Cerebellar nuclear complex (tissue), 1 donor: ENCODE measurements around the gene NDUFS5.
"Not testable (repeated sequence)": the region's sequence is repeated elsewhere in the genome, so short reads cannot be mapped to it uniquely, and the experiment has no call there.

Experiments used
- DNase-seq, 2 experiments: peaks; one replicate each; lab custom pipeline; 2025; lab: John Stamatoyannopoulos, UW

NDUFS5 gene

DNA sequence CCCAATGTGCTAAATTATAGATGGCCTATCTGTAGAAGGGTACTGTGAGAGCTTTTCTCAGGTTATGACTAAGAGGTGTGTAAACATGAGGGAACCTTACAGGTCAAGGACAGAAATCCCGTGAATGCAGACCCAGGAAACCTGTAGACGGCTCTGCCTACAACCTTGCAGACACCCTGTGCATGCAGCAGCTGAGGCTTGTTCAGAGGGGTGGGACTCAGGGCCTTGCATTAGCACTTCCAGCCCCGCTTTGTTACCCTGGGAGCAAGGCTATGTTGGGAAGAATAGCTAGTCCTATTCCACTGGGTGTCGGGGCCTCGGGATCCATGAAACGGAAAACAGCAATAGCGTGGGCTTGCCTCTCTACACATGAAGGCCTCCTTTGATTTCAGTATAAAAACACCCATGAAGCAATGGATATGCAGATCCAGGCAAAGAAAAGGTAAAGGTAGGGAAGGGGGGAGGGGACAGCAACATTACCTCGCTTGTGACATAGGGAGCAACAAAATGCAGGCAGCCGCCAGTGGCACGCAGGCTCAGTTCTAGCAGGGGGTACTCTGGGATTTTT lies 9.5 kb upstream of the NDUFS5 start:
- DNase-seq, result no peak

DNA sequence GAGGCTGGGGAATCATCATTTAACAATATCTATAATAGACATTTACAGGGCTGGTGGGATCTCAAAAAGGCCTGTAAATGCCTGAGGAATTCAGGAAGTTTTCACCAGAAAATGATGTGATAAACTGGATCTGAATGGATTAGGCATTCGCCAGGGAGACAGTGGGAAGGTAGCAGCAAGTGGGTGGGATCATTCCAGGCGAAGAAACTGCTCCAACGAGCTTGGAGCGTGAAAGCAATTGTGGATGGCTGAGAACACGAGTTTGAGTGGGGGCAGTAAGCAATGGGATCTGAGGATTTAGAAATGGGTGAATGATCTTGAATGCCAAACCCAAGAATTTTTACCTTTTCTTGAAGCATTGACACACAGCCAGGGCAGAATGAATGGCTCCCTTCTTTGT lies 8.9 kb upstream of the NDUFS5 start:
- no peak for DNase-seq

DNA sequence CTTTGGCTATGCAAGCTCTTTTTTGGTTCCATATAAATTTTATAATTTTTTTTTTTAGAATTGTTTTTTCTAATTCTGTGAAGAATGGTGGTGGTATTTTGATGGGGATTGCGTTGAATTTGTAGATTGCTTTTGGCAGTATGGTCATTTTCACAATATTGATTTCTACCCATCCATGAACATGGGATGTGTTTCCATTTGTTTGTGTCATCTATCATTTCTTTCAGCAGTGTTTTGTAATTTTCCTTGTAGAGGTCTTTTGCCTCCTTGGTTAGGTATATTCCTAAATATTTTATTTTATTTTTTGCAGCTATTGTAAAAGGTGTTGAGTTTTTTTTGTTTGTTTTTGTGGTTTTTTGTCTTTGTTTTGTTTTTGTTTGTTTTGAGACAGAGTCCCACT lies 5.7 kb upstream of the NDUFS5 start:
- DNase-seq, result not testable (repeated sequence)

DNA sequence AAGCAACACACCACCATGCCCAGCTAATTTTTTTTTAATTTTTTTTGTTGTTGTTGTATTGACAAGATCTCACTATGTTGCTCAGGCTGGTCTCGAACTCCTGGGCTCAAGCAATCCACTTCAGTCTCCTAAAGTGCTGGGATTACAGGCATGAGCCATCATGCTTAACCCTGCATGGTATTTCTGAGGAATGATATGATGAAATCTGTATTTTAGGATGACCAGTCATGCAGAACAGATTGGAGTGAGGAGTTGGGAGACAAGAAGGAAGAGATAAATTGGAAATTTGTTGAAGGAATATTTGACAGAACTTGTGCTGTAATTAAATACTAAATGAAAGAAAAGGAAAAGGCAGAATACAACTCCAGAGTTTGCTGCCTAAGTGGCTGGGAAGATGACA lies 4.7 kb upstream of the NDUFS5 start:
- DNase-seq, result no peak

DNA sequence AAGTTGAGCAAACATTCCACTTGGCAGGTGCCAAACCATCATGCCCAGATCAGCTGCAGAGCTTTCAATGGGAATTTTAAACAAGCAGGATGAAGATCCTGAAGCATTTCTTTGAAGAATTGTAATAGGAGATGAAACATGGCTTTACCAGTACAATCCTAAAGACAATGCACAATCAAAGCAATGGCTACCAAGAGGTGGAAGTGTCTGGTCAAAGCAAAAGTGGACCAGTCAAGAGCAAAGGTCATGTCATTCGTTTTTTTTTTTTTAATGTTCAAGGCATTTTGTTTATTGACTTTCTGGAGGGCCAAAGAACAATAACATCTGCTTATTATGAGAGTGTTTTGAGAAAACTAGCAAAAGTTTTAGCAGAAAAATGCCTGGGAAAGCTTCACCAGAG lies 3.0 kb upstream of the NDUFS5 start:
- DNase-seq, result no peak

DNA sequence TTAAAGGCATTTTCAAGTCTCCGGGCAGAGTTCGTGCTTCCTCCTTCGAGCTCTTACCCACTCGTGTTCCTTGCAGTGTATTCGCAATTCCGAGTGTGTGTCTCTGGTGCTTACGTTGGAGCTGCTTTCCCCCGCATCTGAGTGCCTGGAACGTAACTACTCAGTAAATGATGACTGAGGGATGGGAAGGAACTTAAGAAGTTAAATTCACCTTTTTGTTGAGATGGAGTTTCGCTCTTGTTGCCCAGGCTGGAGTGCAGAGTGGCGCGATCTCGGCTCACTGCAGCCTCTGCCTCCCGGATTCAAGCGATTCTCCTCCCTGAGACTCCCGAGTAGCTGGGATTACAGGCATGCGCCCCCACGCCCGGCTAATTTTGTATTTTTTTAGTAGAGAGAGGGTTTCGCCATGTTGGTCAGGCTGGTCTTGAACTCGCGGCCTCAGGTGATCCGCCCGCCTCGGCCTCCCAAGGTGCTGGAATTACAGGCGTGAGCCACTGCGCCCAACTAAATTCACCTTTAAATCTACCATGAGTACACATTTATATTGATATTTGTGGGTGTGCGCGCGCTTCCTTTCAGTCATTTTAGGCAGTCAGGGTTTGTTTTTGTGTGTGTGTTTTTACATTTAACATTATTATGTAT lies 837 bp downstream of the NDUFS5 start:
- no peak for DNase-seq

DNA sequence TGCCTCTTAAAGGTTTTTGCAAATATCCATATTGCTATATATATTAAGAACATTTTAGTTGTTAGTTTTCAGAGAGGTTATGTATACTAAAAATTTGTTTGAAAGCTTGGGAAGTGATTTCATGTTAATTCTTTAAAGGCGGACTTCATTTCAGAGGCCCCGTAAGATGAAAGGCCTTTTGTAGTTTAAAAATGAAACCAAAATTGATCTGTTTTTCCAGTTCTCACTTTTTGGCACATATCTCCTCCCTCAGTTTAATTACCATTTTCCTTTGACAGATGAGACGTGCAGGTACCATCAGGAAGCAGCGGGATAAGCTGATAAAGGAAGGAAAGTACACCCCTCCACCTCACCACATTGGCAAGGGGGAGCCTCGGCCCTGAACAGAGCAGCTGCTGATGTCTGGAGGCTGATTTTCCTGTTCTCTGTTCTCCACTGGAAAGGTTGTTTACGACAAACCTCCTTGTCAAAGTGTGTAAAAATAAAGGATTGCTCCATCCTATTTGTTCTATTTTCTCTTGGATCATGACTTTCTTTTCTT lies 8.0 kb downstream of the NDUFS5 start:
- DNase-seq, result no peak

DNA sequence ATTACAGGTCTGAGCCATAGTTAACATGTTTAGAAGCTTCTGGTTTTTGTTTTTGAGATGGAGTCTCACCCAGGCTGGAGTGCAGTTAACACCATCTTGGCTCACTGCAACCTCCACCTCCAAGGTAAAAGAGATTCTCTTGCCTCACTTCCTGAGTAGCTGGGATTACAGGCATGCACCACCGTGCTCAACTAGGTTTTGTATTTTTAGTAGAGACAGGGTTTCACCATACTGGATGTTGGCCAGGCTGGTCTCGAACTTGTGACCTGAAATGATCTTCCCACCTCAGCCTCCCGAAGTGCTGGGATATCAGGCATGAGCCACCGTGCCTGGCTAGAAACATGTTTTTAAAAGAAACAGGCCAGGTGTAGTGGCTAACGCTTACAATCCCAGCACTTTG lies 10.5 kb downstream of the NDUFS5 start:
- DNase-seq, result no peak

DNA sequence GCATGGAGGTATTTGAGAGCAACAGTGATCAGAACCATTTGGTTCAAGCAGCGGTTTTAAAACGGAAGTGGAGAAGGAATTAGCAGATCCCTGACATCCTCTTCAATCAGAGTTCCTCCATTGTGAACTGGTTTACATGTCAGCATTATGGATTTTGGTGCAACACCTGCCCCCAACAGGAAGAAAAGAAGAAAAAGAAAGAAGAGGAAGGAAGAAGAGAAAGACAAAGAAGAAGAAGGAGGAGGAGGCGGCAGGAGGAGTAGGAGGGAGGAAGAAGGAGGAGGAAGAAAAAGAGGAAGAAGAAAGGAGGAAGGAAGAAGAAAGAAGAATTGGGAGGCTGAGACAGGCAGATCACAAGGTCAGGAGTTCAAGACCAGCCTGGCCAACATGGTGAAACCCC lies 17.4 kb downstream of the NDUFS5 start:
- DNase-seq, result no peak

DNA sequence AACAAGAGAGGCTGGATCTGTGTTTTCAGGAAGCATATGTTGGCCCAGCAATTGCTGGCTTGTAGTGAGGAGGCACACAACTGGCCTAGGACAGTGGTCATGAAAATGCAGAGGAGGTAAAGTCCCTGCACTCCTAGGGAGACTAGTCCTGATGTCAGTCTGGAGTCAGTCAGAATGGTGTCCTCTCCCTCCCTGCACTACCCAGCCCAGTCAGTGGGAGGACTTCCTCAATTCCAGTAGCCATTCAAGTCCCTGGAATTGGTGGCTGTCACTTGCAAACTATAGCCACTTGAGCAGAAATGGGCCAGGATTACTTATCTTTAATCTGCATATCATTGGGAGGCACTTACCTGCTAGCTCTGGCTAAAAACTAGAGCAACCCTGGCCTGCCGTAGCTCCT lies 18.6 kb downstream of the NDUFS5 start:
- DNase-seq, result no peak

DNA sequence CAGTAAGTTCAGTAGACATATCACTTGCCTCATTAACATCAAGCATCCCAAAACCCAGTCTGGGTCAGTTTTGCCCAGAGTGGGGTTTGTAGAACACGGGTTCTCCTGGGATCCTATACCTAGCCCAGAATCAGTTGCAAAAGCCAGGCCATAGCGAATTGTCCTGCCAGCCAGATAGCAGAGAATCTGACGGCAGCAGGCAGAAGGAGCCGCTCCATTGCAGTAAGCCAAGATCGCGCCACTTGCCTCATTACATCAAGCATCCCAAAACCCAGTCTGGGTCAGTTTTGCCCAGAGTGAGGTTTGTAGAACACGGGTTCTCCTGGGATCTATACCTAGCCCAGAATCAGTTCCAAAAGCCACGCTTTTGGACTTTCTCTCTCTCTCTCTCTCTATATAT lies 19.1 kb downstream of the NDUFS5 start:
- no peak for DNase-seq

DNA sequence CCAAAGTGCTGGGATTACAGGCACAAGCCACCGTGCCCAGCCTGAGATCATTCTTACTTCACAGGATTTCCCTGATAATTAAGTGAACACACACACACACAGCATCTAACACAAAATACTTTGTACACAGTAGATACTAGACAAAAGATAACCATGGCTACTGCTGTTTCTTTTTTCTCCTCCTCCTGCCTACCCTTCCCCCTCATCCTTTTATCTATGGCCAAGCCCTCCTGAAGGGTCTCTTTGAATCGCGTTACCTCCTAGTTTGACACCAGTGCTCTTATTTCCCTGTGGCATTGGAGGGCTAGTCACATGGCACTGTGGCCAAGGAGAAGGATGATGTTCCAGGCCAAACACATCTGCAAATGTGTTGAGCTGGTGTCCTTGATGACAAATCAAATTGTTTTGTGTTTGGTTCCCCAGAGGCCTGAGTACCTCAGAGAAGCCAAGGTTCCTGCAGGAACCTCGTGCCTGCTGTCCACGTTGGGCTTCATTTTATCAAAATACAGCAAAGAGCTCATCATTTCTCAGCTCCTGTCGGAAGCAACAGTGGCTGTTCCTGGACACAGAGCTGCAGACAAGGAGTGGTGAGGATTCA lies 20.6 kb downstream of the NDUFS5 start:
- no peak for DNase-seq

DNA sequence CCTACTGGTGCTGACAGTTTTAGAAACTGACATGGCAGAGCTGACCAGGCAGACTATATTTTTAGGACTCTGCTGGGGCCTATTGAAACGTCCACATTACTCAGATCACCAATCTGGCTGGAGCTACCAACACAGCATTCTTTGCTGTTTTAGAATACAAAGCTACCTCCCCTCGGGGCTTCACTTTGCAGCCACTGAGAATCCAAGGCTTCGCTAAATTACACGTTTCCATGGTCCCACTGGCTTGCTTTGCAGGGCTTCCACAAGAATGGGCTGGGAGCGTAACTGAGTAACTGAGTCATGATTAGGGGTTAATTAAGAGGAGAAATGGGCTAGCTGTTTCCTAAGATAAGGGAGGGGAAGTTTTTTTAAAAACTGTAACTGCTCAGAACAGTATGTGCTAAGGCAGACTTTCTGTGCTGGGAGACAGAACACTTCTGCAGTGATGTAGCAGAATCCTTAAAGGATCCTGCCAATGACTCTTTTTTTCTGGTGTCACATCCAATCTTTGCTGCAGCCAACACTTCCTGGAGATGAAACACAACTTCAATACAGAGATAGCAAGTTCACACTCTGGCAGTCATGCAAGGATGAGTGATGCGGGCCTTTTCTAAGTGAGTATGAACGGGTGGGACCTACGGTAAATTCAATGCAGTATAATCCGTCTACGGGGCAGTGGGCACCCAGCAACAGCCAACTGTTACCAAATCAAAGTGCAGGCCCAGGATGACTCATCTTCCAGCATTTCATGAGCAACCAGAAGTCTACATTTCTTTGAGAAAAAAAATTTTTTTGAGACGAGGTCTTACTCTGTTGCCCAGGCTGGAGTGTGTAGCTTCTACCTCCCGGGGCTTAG lies 21.5 kb downstream of the NDUFS5 start:
- DNase-seq, result no peak

DNA sequence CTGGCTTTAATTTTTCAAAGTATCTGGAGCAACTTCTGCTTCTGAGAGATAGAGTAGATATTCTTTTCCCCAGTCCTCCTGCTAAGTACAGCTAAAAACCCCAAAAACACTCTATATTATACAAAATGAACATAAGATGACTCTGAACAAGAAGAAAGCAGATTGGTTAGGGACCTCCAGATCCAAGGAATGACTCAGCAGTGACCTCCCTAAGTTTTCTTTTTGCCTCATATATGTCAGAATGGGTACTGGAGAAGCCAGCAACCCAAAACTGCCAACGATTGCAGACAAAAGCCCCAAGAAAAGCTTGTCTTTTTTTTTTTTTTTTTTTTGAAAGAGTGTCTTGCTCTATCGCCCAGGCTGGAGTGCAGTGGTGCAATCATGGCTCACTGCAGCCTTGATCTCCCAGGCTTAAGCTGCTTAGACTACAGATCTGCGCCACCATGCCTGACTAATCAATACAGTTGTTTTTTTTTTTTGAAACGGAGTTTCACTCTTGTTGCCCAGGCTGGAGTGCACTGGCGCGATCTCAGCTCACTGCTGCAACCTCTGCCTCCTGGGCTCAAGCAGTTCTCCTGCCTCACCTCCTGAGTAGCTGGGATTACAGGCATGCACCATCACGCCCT lies 22.7 kb downstream of the NDUFS5 start:
- no peak for DNase-seq

DNA sequence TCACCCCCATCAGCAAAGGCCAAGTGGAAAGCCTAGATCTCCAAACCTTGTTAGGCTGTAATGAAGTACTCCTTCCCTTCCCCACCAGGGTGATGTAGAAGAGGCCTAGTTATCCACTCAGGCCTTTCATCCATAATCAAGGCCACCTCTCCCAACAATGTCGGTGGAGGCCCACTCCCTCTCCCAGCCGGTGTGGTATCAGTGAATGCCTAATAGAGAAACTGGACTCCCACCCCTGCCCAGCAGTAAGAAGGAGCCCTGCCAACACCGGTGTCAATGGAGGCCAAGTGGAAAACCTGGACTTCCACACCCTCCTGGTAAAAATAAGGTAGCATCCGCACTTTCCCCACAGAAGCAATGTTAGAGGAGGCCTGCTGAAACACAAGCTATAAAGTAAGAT lies 23.9 kb downstream of the NDUFS5 start:
- no peak for DNase-seq

DNA sequence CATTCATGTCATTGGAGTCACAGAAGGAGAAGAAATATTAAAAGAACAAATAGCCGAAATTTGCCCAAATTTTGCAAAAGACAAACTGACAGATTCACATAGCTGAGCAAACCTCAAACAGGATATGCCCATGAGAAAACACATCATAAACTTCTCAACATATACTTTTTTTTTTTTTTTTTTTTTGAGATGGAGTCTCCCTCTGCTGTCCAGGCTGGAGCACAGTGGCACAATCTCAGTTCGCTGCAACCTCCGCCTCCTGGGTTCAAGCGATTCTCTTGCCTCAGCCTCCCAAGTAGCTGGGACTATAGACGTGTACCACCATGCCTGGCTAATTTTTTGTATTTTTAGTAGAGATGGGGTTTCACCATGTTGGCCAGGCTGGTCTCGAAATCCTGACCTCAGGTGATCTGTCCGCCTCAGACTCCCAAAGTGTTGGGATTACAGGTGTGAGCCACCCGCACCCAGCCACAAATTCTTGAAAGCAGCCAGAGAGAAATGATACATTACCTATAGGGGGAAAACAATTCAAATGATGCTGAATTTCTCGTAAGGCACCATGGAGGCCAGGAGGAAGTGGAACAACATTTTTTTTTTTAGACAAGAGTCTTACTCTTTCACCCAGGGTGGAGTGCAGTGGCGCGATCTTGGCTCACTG lies 25.2 kb downstream of the NDUFS5 start:
- DNase-seq, result not testable (repeated sequence)

DNA sequence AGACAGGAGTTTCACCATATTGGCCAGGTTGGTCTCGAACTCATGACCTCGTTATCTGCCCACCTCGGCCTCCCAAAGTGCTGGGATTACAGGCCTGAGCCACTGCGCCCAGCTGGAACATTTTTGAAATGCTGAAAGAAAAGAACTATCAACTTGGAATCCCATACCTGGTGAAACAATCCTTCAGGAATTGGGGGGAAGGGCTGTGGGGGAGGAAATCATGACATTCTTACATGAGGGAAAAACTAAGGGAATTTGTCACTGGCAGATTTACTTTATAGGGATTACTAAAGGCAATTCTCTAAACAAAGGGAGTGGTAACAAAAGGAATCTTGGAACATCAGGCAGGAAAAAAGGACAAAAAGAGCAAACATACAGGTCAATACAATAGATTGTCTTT lies 25.8 kb downstream of the NDUFS5 start:
- no peak for DNase-seq

DNA sequence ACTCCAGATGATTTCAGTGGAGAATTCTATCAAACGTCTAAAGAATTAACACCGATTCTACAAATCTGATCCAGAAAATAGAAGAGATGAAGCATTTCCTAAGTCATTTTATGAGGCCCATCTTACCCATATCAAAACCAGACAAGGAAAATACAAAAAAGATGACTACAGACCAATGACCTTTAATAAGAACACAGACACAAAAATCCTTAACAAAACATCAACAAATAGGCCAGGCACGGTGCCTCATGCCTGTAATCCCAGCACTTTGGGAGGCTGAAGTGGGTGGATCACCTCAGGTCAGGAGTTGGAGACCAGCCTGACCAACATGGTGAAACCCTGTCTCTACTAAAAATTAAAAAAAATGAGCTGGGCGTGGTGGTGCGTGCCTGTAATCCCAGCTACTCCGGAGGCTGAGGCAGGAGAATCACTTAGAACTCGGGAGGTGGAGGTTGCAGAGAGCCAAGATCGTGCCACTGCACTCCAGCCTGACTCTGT lies 29.1 kb downstream of the NDUFS5 start:
- DNase-seq, result not testable (repeated sequence)

DNA sequence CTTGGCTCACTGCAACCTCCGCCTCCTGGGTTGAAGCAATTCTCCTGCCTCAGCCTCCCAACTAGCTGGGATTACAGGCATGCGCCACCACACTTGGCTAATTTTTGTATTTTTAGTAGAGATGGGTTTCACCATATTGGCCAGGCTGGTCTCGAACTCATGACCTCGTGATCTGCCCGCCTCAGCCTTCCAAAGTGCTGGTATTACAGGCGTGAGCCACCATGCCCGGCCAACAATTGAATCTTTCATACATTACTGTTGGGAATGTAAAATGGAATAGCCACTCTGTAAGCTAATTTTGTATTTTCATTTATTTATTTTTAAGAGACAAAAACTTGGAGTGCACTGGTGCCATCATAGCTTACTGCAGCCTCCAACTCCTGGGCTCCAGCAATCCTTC lies 35.4 kb downstream of the NDUFS5 start:
- DNase-seq, result not testable (repeated sequence)

DNA sequence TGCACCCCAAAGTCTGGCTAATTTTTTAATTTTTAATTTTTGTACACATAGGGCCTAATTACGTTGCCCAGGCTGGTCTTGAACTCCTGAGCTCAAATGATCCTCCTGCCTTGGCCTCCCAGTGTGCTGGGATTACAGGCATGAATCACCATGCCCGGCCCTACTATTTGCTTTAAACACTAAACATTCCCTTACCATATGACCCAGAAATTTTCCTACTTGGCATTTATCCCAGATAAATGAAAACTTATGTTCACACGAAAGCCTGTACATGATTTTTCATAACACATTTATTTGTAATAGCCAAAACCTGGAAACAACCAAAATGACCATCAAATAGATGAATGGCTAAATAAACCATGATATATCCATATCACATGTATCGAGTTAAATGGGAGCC lies 35.8 kb downstream of the NDUFS5 start:
- no peak for DNase-seq

DNA sequence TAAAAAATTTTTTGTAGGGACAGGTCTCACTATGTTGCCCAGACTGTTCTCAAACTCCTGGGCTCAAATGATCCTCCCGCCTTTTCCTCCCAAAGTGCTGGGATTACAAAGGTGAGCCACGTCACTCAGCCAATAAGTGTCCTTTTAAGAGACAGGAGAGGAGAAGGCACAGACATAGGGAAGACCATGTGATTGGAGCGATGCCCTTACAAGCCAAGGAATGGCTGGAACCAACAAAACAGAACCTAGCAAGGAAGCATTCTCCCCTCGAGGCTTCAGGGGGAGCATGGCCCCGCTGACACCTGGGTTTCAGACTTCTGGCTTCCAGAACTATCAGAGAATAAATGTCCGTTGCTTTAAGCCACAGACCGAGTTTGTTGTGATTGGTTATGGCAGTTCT lies 37.0 kb downstream of the NDUFS5 start:
- no peak for DNase-seq
